GM19043 (cell line): Measurements from ENCODE around the gene SERPINB13.

Experiments
- ATAC-seq: cut with Tn5 transposase; IDR thresholded peaks from one replicate; pipeline ENCODE4 v1.9.1; 2021; ENCODE audit warnings: low read depth; ENCODE audit not compliant: unreplicated experiment

SERPINB13 gene, protein sequence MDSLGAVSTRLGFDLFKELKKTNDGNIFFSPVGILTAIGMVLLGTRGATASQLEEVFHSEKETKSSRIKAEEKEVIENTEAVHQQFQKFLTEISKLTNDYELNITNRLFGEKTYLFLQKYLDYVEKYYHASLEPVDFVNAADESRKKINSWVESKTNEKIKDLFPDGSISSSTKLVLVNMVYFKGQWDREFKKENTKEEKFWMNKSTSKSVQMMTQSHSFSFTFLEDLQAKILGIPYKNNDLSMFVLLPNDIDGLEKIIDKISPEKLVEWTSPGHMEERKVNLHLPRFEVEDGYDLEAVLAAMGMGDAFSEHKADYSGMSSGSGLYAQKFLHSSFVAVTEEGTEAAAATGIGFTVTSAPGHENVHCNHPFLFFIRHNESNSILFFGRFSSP

DNA sequence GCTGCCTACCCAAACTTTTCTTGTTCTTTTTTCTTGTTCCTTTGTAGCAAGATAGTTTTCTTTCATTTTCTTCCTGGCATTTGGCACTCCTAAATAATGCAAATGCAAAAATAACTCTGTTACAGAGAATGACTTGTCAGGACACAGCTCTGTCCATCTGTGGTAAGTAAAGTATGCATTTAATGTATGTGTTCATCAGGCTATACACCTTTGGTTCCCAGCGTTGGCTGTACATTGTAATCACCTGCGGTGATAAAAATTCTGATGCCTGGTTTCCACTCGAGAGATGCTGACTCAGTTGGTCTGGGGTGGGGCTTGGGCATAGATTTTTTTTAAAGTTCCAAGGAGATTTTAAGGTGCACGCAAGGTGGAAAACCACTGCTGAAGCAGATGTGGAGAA, at the start of gene SERPINB13:
TSS of gene SERPINB13 (plus strand) at position 378 of the 400 bp plus-strand sequence. CDS start 1,325 bp downstream, outside the sequence.
- no peak for ATAC-seq

DNA sequence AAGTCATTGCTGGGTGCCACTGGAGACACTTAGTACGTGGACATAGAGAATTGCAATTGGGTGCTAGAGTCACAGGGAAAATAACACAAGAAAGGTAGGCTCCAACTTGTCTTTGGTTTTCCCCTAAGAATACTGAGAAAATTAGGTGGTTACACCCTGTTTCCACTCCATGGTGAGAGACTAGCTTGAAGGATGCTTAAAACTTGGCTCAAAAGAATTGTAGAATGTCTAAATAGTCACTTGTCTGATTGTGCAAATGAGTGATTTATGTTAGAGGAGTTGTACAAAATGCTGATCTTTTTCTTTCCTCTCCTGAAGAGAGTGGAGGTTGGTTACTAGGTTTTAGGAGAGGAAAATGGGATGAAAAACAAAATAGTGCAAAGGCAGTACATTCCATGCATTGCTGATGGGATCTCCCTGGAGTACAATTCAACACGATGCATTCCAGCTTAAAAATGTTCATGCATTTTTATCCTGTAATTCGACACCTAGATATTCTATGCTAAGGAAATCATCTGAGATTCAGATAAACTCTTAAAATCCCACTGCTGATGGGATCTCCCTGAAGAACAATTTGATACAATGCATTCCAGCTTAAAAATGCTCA, 47.1 kb upstream of the SERPINB13 start:
- ATAC-seq = no peak

DNA sequence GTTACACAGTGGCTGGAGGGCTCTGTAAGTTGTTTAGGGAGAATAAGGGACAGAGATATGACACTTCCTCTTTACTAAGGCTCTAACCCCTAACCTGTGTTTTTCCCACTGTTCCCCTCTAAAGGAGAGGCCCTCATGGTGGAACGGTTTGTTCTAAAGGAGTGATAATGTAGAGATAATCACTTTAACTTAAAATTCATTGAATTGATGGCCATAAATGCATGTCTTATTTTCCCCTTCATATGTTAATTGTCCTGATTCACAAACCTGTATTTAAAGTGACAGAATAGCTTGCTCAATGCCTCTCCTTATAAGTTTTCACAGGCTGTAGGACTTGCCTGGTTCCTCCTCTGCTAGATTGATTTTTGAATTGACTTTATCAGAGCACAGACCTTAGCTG, 45.1 kb upstream of the SERPINB13 start, which contains the start of gene SERPINB12:
TSS of gene SERPINB12 (plus strand) at position 301 of the 400 bp plus-strand sequence. CDS start 13,791 bp downstream, outside the sequence.
- no peak for ATAC-seq

DNA sequence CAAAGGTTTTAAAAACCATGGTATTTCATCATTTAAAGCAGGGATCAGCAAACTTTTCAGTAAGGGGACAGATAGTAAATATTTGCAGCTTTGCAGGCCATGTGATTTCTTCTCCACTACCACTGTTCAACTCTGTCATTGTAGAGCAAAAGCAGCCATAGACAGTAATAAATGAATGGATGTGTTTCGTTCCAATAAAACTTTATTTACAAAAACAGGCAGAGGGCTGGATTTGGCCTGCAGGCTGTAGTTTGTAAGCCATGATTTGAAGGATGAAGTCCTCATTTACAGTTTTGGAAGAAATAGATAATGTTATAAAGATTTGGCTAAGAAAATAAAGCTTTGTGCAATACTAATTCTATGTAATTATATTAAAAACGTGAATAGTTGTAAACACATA, 43.1 kb upstream of the SERPINB13 start:
- no peak for ATAC-seq

DNA sequence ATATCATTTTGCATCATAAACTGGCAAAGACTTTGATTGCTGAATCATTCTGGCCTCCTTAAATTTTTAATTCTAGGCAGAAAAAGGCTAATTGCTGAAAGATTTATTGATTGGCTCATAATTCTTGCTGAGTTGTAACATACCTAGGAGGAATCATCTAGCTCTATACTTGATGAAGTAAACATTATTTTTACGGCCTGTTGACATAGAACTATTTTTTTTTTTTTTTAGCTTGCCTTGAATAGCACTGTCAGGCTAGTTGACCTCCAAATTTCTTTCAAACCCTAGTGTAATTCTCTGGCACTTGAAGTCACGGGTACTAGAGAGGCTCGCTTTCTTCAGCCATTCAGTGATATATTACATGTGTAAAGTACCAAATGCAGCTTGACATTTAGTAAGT, 42.1 kb upstream of the SERPINB13 start:
- no peak for ATAC-seq

DNA sequence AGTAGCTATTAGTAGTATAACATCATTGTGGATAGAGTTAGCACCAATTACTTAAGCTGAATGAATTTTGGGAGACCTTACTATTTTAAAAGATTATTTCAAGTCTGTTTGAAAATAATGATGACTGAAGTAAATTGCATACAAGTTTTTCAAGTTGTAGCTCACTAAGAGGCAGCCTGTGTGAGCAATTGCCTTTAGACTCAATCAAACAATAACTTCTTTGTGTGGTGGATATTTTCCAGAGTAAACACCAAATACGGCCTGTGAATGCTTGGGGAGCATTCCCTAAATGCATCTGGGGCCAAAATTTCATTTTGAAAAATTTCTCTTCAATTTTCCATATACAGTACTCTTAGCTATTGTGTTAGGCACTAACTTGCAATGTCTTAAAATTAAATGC, 37.1 kb upstream of the SERPINB13 start:
- no peak for ATAC-seq

DNA sequence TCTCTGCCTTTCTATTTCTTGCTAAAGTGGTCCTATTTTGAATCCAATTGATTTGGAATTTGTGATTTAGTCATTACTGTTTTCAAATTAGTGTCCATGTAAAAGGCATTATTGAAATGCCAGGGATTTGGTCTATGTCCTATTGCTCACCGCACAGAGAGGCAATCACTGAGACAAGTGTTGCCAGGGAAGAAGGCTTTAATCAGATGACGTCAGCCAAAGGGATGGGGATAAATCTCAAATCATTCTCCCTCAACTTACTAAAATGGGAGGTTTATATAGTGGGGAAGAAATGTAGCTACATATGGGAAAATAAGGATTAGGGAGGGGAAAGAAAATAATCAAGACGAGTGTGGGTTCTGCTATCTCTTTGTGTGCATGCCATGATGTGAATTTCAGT, 35.4 kb upstream of the SERPINB13 start:
- no peak for ATAC-seq

DNA sequence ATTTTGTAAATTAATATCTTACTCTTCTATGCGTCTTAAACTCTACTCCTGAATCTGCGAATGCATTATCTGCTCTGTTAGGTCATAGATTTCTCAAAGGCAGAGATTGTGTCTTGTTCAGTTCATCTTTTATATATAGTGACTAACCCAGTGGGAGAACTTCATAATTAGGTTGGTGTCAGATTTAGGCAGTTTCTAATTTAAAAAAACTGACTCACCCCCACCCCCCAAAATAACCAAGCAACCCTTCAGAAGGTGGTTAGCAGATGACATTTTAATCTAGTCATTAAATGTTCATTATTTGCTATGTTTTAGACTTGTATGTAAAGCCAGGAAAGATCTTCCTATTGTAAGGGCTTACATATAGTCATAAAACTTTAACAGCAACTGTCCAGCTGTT, 34.6 kb upstream of the SERPINB13 start:
- no peak for ATAC-seq

DNA sequence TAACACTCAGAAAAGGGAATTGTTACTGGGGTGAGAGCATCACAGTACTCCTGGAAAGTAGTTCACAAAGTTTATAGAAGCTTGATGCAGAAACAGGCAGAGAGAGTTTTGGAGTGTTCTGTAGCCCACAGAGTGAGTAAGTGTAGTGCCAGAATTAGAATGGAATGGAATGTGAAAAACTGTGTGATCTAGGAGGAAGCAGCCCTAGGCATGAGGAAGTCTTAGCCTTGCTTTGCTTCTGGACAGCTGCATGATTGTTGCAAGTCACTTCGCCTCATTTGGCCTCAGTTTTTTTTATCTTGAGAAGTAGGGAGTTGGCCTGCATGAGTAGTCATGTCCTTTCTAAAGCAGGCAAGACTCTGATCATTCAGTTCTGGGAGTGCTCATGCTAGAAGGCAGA, 34.1 kb upstream of the SERPINB13 start:
- no peak for ATAC-seq

DNA sequence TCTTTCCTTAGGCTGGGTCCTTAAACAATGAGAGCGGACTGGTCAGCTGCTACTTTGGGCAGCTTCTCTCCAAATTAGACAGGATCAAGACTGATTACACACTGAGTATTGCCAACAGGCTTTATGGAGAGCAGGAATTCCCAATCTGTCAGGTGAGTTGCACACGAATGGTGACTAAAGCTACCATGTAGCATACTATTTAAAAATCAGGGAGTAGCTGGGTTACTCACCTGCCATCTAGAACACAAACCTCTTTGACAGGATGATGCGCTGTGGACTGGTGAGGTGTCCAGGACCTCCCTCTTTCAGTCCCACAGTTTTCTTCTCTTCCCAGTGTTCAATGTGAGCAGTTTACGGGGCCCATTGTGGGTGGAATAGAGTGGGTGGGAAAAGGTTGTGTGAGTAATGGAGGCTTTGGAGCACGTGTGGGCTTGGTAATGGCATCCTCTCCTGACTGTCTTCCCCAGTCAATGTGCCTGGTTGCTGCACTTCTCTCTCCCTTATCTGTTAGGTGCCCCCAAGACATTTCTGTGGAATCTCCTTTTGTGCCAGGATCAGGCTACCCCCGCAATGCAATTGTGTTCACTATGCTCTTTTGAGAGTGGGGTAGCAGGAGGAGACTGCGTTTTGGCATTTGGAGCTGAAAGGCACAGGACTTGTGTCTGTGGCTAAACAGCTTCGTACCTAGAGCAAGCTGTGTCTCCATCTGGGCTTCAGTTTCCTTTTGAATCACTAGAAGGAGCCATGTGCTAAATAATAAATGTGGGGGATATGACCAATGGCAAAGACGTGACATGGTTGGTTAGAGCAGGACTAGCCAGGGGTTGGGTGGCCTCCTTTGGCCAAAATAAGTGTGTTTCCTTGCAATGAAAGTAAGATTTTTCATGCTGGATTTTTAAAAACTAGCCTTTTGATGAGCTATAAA, 27.3 kb upstream of the SERPINB13 start:
- no peak for ATAC-seq

DNA sequence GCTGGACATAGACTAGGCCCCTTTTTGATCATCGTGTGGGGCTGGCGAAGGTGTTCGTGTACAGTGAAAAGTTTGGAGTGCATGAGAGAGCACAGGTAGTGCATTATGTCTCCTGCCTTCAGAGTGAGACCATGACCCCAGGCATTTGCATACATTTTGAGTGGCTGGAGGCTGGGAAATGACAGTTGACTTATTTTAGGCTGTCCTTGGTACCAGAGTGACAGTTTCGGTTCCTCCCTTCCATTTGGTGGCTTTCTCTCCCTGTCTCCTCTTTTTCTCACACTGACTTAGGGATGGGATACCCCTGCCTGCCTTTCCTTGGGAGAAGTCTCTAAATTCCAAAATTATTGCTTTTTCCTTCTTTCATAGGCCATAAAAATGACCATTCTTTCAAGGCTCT, 24.9 kb upstream of the SERPINB13 start:
- ATAC-seq = peak; percentile 80

DNA sequence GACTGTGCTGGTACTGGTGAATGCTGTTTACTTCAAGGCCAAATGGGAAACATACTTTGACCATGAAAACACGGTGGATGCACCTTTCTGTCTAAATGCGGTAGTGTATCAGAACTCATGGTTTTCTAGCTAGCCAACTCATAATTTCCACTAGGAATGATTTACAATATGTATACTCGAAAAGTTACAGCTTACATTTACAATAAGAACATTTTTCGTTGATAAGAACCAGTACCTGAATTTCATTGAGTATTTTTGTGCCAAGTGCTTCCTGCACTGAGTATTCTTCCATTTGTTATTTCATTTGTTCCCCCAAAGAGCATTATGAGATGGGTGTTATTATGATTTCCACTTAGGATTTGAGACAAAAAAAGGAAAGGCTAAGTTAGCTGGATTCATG, 23.1 kb upstream of the SERPINB13 start:
- ATAC-seq = no peak

DNA sequence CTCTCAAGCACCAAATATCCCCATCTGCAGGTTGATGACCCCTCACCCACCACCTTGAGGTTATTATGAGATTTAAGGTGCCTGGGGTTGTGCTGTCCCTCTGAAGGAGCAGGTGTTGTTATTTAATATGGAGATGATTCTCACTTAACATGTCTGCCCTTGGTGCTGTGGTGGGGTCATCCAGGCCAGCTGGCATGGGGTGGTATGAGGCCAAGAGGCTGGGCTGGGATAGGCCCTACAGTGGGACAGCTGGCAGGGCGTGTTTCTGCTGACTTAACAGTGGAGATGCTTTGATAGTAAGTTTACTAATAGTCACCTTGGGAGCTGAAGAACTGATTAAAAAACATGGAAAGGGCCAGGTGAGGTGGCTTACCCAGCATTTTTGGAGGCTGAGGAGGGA, 22.6 kb upstream of the SERPINB13 start:
- no peak for ATAC-seq

DNA sequence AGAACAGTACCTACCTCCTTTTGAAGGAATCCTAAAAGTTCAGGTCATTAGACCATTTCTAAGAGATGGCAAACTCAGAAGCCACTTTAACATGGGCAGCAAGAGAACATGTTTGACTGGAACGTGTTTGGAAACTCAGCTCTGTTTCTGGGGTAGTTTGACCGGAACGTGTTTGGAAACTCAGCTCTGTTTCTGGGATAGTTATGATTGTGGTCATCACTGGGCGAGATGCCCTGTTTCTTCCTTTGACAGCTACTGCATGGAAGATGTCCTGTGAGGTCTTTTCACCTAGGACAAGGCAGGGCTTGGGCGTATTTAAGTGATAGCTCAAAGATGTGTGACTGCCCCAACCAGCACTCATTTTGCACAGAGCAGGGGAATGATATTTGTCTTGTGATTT, 19.9 kb upstream of the SERPINB13 start:
- ATAC-seq = no peak

DNA sequence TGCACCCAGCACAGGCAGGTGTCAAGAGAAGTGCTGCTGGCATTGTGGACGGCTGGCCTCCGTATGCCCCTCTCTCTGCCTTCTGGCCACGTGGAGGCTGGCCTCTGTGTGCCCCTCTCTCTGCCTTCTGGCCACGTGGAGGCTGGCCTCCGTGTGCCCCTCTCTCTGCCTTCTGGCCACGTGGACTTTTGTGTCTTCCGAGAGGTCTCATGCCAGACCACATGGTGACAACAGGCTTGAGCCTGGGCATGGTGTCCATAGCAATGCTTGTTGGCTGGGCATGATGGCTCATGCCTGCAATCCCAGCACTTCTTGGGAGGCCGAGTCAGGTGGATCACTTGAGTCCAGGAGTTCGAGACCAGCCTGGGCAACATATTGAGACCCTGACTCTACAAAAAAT, 19.3 kb upstream of the SERPINB13 start:
- no peak for ATAC-seq

DNA sequence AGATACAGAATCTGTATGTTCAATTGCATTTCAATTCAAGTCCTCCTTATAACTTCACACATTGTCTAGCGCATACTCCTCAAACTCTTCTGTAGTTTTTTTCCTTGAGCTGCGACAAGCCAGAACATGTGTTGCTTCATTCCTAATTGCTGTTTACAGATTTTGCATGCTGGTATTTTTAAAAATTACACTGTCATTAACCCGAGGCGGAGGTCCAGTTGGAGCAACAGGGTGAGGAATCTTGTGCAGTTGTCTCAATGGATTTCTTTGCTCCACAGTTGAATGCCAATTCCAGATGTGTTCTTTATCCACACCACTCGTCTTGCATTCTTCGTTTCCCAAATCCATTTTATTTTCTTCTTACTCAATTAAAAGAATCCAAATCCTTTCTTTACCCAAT, 16.4 kb upstream of the SERPINB13 start:
- no peak for ATAC-seq

DNA sequence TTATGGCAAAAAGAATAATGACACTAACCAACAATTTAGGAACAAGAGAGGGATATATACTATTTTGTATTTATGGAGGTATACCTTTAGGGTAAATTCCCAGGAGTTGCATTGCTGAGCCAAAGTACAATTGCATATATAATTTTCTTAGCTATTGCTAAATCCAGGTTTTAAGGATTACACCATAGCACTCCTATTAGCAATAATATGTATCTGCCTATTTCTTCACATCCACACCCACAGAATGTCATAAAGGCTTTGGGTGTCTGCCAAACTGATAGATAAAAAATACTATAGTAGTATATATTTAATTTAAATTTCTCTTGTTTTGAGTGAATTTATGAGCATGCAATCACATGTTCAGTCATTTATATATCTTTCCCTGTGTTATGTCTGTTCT, 11.5 kb upstream of the SERPINB13 start:
- ATAC-seq = no peak

DNA sequence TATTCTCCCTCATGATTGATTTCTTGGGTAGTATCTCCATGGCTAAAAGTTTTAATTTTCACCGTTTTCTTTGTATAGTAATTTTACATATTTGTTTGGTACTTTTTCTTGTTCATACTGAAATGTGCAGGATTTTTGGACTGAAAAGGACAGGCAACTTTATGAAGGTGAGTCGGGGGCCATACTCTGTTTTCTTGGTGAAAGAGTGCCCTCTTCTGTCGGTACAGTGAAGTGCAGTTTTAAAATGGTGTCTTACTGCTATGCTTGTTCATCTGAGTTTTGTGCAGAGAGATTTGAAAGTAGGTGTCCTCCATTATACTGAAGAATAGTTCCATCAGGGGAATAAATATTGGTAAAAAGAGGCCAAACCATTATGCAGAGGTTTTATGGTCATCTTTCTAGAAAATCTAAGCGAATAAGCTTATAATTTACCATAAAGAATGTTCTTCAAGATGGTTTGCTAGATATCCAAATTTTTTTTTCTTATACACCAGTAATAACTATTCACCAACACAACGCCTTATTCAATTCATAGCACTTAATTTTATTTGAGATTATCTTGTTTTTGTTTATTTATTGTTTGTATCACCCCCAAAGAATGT, 8.7 kb upstream of the SERPINB13 start:
- peak; percentile 64 for ATAC-seq

DNA sequence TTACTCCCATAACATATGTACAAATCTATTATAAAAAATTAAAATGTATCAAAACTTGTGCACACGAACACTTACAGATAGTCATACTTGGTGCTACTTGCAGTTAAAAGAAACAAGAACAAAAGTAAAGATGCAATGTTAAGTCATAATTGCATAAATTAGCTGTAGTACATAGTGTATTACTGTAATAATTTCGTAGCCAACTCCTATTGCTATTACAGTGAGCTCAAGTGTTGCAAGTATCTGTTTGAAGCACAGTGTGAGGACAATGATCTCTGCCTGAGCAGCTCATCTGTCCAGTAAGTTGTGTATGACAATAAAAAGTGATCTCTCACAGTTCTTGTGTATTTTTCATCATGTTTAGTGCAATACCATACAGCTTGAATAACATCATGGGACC, 7.5 kb upstream of the SERPINB13 start:
- ATAC-seq = no peak

DNA sequence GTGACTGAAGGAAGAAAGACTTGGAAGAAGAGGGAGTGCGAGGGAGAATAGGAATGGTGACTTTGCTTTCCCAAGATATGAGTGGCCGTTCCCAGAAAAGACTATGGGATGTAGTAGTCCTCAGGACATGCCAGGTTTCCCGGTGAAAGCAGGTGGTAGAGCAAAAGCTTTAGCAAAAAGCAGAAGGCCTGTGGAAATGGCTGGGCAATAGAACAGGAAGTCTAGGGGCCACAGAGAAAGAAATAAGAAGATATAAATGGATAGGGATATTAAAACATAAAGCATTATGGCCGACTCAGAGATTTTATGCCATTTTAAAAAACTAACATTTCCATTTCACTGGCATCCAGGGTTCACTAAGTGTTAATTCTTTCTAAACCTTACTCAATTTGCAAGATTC, 1.2 kb upstream of the SERPINB13 start:
- ATAC-seq = no peak

DNA sequence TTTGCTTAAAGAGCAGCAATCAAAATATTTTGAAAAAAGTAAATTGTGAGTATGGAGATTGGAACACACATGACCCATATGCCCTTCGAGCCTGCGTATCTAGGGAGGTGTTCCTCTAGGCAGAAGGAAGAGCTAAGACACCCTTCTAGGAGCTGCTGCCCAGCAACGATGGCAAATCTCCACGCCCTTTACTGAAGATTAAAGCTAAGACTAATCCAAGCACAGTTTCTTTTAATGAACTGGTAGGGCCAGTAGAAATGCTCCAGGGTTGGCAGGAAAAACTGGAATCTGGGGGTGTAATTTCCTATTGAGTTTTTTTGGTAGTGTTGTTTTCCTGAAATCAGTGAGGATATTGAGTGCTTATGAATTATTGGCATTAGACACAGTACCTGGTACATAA, 712 bp upstream of the SERPINB13 start:
- ATAC-seq = no peak
